GM20000 (cell line): ENCODE measurements around the gene TRIM56.
"Not testable (repeated sequence)": the region's sequence is repeated elsewhere in the genome, so short reads cannot be mapped to it uniquely, and the experiment has no call there.

Source experiments
- DNase-seq: peaks from one replicate; pipeline ENCODE4 v3.0.0; 2012; ENCODE audit warnings: low spot score
- TF ChIP-seq, protein P1 (sequence below): IDR thresholded peaks from 2 replicates; pipeline ENCODE4 v1.5.1; 2012; ENCODE audit warnings: mild to moderate bottlenecking, control low read depth; ENCODE audit errors: extremely low read depth, missing control alignments

Gene TRIM56

DNA sequence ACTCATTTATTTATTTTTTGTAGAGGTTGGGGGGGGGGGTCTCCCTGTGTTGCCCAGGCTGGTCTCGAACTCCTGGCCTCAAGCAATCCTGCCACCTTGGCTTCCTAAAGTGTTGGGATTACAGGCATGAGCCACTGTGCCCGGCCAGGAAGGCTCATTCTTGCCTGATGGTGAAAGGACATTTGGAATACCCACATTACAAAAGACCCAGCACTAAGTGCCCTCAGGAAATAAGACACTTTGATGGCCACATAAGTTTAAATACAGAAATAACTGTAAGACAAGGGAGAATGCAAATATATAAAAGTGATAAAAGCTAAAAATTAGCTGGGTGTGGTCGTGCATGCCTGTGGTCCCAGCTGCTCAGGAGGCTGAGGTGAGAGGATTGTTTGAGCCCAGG lies 33.6 kb downstream of the TRIM56 start:
- DNase-seq = no peak
- TF ChIP-seq, protein P1, sequence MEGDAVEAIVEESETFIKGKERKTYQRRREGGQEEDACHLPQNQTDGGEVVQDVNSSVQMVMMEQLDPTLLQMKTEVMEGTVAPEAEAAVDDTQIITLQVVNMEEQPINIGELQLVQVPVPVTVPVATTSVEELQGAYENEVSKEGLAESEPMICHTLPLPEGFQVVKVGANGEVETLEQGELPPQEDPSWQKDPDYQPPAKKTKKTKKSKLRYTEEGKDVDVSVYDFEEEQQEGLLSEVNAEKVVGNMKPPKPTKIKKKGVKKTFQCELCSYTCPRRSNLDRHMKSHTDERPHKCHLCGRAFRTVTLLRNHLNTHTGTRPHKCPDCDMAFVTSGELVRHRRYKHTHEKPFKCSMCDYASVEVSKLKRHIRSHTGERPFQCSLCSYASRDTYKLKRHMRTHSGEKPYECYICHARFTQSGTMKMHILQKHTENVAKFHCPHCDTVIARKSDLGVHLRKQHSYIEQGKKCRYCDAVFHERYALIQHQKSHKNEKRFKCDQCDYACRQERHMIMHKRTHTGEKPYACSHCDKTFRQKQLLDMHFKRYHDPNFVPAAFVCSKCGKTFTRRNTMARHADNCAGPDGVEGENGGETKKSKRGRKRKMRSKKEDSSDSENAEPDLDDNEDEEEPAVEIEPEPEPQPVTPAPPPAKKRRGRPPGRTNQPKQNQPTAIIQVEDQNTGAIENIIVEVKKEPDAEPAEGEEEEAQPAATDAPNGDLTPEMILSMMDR = no peak

GRCh38 chr7:101119876-101120275 lies 34.6 kb downstream of the TRIM56 start:
- no peak for DNase-seq
- TF ChIP-seq, protein P1 = no peak

GRCh38 chr7:101120315-101120714 lies 35.0 kb downstream of the TRIM56 start:
- TF ChIP-seq, protein P1 = no peak
- no peak for DNase-seq

DNA sequence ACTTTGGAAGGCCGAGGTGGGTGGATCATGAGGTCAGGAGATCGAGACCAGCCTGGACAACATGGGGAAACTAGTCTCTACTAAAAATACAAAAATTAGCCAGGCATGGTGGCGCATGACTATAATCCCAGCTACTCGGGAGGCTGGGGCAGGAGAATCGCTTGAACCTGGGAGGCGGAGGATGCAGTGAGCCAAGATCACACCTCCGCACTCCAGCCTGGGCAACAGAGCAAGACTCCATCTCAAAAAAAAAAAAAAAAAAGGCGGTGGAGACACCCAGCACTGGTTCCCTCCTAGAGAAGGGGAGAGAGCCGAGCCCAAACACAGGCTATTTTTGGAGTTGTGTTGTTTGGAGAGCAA lies 36.3 kb downstream of the TRIM56 start:
- DNase-seq = not testable (repeated sequence)

DNA sequence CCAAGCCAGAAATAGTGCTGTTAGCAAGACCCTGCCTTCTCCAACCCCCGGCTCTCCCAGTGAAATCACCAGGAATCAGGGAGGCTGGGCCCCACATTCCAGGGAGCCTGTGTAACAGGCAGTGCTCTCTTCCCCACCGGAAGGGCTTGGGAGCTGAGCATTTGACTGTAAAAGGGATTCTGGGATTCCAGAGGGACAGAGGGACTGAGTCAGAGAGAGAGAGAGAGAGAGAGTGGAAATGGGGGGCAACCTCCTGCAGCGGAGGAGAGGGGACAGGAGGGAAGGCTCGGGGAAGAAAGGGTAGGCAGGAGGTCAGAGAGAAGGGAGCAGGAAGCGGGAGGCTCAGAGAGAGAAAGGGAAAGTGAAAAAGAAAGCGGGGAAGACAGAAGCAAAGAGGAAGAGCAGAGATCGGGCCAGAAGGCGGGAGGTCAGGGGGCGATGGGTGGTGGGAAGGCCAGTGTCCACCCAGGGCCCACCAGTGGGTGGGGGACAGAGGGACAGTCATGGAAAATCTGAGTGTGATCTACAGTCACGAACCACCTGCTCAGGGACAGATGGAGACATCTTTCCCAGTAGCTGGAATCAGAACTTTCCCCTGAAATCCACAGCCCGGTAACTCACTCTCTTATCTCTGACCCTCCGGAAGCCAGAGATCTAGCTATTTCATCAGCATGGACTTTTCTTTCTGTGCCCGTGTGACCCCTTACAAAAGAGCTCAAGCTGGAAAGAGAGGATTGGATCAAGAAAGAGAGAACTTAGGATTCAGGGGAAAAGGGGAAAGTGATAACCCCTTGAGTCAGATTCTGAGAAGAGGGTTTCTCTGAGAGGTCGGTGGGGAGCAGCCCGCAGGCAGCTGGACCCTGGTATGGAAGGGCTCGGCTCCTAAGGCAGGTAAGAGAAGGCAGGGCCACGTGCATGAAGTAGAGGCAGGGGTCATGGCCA lies 37.0 kb downstream of the TRIM56 start:
- peak; percentile 61 for DNase-seq
- TF ChIP-seq, protein P1 = no peak

GRCh38 chr7:101122933-101123702 lies 37.8 kb downstream of the TRIM56 start:
- no peak for DNase-seq
- TF ChIP-seq, protein P1 = no peak

DNA sequence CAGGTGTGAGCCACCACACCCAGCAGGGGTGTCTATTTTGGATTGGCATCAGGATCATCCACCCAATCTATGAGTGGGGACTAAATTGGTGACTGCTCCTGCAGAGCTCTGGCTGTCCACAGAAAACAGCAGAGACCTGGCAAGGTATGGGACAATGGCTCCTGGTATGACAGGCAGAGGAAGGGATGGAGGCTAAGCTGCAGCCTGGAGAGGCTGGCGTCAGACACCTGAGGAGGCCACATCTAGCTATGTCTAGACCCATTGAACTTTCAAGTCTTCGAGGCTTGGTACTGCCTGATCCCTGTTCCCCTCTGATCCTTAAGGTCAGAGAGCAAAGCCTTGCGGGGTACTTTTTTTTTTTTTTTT lies 38.4 kb downstream of the TRIM56 start:
- TF ChIP-seq, protein P1 = no peak
- no peak for DNase-seq
